Measurements from ENCODE around the gene TRABD2B.

GRCh38 chr1:47766832-47767740, 230.1 kb downstream of the TRABD2B start:
- TF ChIP-seq CTCF (IDR thresholded peaks at IDR 0.05) (no peak), POLR2A (IDR thresholded peaks at IDR 0.05) (no peak)

All from body of pancreas (tissue), 4 donors.